PC-9 (cell line): ENCODE measurements around the gene NT5C1A.

Experiments
- CTCF ChIP-seq: fragments of 200-600 bp; sonication (generic); conservative IDR thresholded peaks from 2 replicates; pipeline ENCODE4 v1.6.1; 2017; ENCODE audit warnings: mixed run types, antibody characterized with exemption, mild to moderate bottlenecking, moderate library complexity
- EZH2 ChIP-seq: fragments of 200-600 bp; sonication (generic); IDR thresholded peaks from 2 replicates; pipeline ENCODE4 v1.8.0; 2017; ENCODE audit warnings: antibody characterized with exemption, low read depth

GRCh38 chr1:39614488-39614887 lies 57.4 kb downstream of the NT5C1A start:
- TF ChIP-seq EZH2 (no peak), CTCF (no peak)
